Measurements from ENCODE around the gene GTF2H3. TPM values are rescaled to one million over a fixed set of nuclear protein-coding genes. Genes with fewer than 3 reads are reported as not detected.
A peak's percentile ranks its signal among the peaks of the same experiment; 100 is the strongest.

GTF2H3 gene
- total RNA-seq, 2 donors from 2014 or later, result 17.4 to 29.9 TPM

DNA sequence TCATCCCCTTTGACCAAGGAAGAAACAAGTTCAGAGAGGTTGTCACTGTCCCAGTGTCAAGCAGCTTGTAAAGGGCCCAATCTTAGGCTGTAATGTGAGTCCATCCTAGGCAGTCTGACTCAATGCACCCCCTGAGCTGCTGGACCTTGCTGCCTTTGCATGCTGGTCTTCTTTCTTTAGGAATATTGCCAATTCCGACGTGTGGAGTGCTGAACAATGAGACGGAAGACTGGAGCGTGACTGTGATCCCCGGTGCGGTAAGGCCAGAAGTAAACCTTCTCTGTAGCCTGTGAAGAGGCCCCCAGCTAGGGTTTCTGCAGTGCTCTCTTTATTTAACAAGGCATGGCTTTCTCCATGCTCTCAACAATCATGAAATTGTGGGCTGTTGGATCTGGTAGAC lies 38.2 kb downstream of the GTF2H3 start:
- no peak for ATAC-seq (ENCODE audit: insufficient number of reproducible peaks, low FRiP score, low read depth)
- no peak for DNase-seq (ENCODE audit: low spot score)
- no peaks in the 10 kb centered on the region for H3K27me3 ChIP-seq (replicated peaks; ENCODE audit: insufficient read depth)
- H3K4me1 ChIP-seq (ENCODE audit: control insufficient read depth in 1 of 2, low read depth in 2 of 2), result peaks cover 10 to 13% of the 10 kb centered on the region in 2 donors
- peak overlapping the region; percentile 100 for H3K4me3 ChIP-seq
- no peaks in the 10 kb centered on the region for H3K9me3 ChIP-seq
- H3K27ac ChIP-seq, result no peak overlapping the region
- H3K36me3 ChIP-seq, result peaks cover 17% of the 10 kb centered on the region
- TF ChIP-seq, protein P1, sequence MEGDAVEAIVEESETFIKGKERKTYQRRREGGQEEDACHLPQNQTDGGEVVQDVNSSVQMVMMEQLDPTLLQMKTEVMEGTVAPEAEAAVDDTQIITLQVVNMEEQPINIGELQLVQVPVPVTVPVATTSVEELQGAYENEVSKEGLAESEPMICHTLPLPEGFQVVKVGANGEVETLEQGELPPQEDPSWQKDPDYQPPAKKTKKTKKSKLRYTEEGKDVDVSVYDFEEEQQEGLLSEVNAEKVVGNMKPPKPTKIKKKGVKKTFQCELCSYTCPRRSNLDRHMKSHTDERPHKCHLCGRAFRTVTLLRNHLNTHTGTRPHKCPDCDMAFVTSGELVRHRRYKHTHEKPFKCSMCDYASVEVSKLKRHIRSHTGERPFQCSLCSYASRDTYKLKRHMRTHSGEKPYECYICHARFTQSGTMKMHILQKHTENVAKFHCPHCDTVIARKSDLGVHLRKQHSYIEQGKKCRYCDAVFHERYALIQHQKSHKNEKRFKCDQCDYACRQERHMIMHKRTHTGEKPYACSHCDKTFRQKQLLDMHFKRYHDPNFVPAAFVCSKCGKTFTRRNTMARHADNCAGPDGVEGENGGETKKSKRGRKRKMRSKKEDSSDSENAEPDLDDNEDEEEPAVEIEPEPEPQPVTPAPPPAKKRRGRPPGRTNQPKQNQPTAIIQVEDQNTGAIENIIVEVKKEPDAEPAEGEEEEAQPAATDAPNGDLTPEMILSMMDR (IDR thresholded peaks at IDR 0.05), result no peak

DNA sequence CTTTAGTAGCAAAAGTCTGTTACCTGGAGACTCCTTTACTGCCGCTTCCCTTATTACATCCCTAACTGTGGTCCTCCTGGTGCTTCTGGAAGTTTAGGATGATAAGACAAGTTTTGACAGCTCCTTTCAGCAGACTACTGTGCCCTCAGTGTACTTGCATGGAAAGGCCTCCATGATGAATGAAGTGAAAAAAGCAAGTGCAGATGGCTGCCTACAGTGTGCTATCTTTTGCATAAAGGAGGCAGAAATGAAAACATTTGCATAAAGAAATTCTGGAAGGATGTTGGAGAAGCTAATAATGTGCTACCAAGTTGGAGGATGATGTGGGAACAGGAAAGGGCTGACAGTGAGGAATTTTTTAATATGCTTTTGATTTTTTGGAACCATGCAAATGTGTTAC lies 41.8 kb downstream of the GTF2H3 start:
- Histone ChIP-seq H3K9me3 (no peaks in the 10 kb centered on the region), H3K36me3 (peaks cover 20% of the 10 kb centered on the region), H3K27me3 (replicated peaks; ENCODE audit: insufficient read depth) (no peaks in the 10 kb centered on the region), H3K4me1 (ENCODE audit: control insufficient read depth in 1 of 2, low read depth in 2 of 2) (peaks cover 10 to 13% of the 10 kb centered on the region in 2 donors), H3K4me3 (no peak overlapping the region), H3K27ac (no peak overlapping the region)
- ATAC-seq (ENCODE audit: insufficient number of reproducible peaks, low FRiP score, low read depth), result no peak
- no peak for DNase-seq (ENCODE audit: low spot score)
- TF ChIP-seq, protein P1 (IDR thresholded peaks at IDR 0.05), result no peak

DNA sequence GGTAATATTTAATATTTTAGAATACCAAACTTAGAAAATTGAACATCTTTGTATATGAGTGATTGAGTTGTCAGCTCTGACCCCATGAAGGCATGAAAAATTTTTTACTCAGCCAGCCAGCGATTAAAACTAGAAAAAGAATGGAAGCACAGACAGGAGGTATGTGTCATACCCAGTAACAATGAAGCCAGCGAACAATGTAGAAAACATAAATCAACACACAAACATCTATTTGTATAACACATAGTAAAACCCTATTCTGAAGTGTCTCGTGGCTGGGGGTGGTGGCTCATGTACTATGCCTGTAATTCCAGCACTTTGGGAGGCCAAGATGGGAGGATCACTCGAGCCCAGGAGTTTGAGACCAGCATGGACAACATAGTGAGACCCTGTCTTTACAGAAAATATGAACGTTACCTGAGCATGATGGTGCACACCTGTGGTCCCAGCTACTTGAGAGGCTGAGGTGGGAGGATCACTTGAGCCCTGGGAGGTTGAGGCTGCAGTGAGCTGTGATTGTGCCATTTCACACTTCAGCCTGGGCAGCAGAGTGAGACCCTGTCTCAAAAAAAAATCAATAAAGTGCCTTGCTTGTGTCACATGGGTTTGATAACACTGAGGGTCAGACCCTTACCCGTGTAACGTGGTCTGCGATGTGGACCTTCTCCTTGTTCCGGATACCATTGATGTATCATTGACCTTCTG lies 43.1 kb downstream of the GTF2H3 start:
- TF ChIP-seq, protein P1 (IDR thresholded peaks at IDR 0.05), result no peak
- H3K9me3 ChIP-seq, result no peaks in the 10 kb centered on the region

DNA sequence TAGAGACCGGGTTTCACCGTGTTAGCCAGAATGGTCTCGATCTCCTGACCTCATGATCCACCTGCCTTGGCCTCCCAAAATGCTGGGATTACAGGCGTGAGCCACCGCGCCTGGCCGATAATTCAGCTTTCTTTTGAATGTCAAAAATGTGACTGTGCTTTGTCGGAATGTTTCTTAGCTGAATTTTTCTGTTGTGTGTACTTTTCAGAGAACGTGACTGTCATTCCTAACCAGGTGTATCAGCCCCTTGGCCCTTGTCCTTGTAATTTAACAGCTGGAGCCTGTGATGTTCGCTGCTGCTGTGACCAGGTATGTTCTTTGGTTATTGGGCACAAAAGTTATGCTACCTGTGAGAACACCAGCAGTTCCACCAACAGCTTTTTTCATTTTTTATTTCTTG lies 45.4 kb downstream of the GTF2H3 start:
- Histone ChIP-seq H3K9me3 (no peaks in the 10 kb centered on the region), H3K4me1 (ENCODE audit: control insufficient read depth in 1 of 2, low read depth in 2 of 2) (no peaks in the 10 kb centered on the region), H3K27ac (no peak overlapping the region), H3K27me3 (replicated peaks; ENCODE audit: insufficient read depth) (no peaks in the 10 kb centered on the region), H3K4me3 (no peak overlapping the region), H3K36me3 (peaks cover 20% of the 10 kb centered on the region)
- ATAC-seq (ENCODE audit: insufficient number of reproducible peaks, low FRiP score, low read depth) (no peak), DNase-seq (ENCODE audit: low spot score) (no peak)
- TF ChIP-seq, protein P1 (IDR thresholded peaks at IDR 0.05), result no peak

More for the DNA sequence above, 43.1 kb downstream of the GTF2H3 start:
- peaks cover 3 to 9% of the 10 kb centered on the region in 2 donors for H3K4me1 ChIP-seq (ENCODE audit: control insufficient read depth in 1 of 2, low read depth in 2 of 2)
- ATAC-seq (ENCODE audit: insufficient number of reproducible peaks, low FRiP score, low read depth) (no peak), DNase-seq (ENCODE audit: low spot score) (no peak)
- H3K4me3 ChIP-seq, result no peak overlapping the region
- peaks cover 20% of the 10 kb centered on the region for H3K36me3 ChIP-seq
- no peak overlapping the region for H3K27ac ChIP-seq
- H3K27me3 ChIP-seq (replicated peaks; ENCODE audit: insufficient read depth), result no peaks in the 10 kb centered on the region

DNA sequence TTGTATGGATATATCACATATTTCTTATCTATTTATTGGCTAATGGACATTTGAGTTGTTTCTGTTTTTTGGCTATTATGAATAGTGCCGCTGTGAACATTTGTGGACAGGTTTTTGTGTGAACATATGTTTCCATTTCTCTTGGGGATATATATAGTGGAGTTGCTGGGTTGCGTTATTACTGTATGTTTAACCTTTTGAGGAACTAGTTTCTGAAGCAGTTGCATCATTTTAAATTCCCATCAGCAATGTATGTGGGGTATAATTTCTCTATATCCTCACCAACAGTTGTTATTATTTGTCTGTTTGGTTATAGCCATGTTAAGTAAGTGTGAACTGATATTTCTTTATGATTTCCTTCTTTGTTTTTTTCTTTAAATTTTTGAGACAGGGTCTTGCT lies 48.0 kb downstream of the GTF2H3 start:
- TF ChIP-seq, protein P1 (IDR thresholded peaks at IDR 0.05), result no peak
- Histone ChIP-seq H3K36me3 (peaks cover 5% of the 10 kb centered on the region), H3K4me1 (ENCODE audit: control insufficient read depth in 1 of 2, low read depth in 2 of 2) (no peaks in the 10 kb centered on the region), H3K27ac (no peak overlapping the region), H3K9me3 (no peaks in the 10 kb centered on the region), H3K27me3 (replicated peaks; ENCODE audit: insufficient read depth) (no peaks in the 10 kb centered on the region), H3K4me3 (no peak overlapping the region)
- DNase-seq (ENCODE audit: low spot score) (no peak), ATAC-seq (ENCODE audit: insufficient number of reproducible peaks, low FRiP score, low read depth) (no peak)
